Esophagus squamous epithelium (tissue), 5 donors: ENCODE measurements around the gene PTPRQ. TPM values are rescaled to one million over a fixed set of nuclear protein-coding genes. Genes with fewer than 3 reads are reported as not detected.

Experiments used
- DNase-seq: peaks from one replicate; lab custom pipeline; 2025; lab: John Stamatoyannopoulos, UW
- H3K27ac ChIP-seq, 4 donors: fragments of 200-600 bp; sonication (generic); one replicate each; pipeline ENCODE4 v1.5.1; 2016 to 2019; ENCODE audit warnings: mild to moderate bottlenecking in 1 of 4
- H3K27me3 ChIP-seq, 4 donors: fragments of 200-600 bp; sonication (generic); 1 replicate in 3 of 4; 2 replicates in 1 of 4; pipeline versions ENCODE4 v1.5.1 to v1.6.0; 2017 to 2021; ENCODE audit warnings: antibody characterized with exemption in 1 of 4
- H3K36me3 ChIP-seq, 3 donors: fragments of 200-600 bp; sonication (generic); one replicate each; pipeline ENCODE4 v1.5.1; 2016 to 2019
- H3K4me1 ChIP-seq, 3 donors: fragments of 200-600 bp; sonication (generic); one replicate each; pipeline ENCODE4 v1.5.1; 2017 to 2019
- H3K4me3 ChIP-seq, 4 donors: fragments of 200-600 bp; sonication (generic); 1 replicate in 3 of 4; 2 replicates in 1 of 4; pipeline ENCODE4 v1.5.1; 2016 to 2019; ENCODE audit warnings: mild to moderate bottlenecking in 2 of 4, moderate library complexity in 1 of 4
- H3K9me3 ChIP-seq, 3 donors: fragments of 200-600 bp; sonication (generic); one replicate each; pipeline ENCODE4 v1.5.1; 2016 to 2019
- POLR2A ChIP-seq, 4 donors: fragments of 450-650 bp; IDR thresholded peaks; one replicate each; pipeline ENCODE4 v1.6.1; 2017; ENCODE audit warnings: antibody characterized with exemption in 4 of 4, mild to moderate bottlenecking in 4 of 4, moderate library complexity in 3 of 4
- WGBS, 2 donors: methylation state at CpG; one replicate each; pipeline ENCODE4 v1.1.5; 2018; 5-methylcytosine and 5-hydroxymethylcytosine counted together
- intact Hi-C: fragments of 100-400 bp; cut with DNase I; formaldehyde crosslinking; loops from one replicate; pipeline ENCODE4 v1.15.0; 2022
- total RNA-seq, 4 donors: library from RNA; depleted of rRNA; stranded (reverse); fragments of >200 nt; gene quantifications; one replicate each; pipeline ENCODE4 v1.1.0, GENCODE V29; 2016
- TF ChIP-seq, protein P1 (sequence below), 6 experiments: fragments of 450-650 bp in 4 of 6; fragments of 200-600 bp in 2 of 6; sonication (generic) in 2 of 6; IDR thresholded peaks; one replicate each; pipeline ENCODE4 v1.5.1; 2016 to 2019; ENCODE audit warnings: antibody characterized with exemption in 6 of 6, mild to moderate bottlenecking in 4 of 6, moderate library complexity in 4 of 6
- donor health status: DM: yes; HTN: yes; CAD: no.

PTPRQ gene
- total RNA-seq, 4 donors from 2014 or later = 0.19 to 0.44 (median 0.31) TPM; not detected in 1

DNA sequence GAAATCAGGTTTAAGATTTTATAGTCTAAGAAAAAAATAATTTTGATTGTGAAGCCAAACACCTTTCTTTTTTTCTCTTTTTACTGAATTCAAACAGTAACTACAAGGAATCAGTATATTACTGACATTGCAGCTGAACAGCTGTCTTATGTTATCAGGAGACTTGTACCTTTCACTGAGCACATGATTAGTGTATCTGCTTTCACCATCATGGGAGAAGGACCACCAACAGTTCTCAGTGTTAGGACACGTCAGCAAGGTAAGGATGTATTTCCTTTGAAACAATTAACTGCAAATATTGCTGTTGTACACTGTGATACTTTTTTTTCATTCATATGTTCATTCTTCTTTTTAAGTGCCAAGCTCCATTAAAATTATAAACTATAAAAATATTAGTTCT lies 50.8 kb downstream of the PTPRQ start:
- WGBS, 2 donors = 65 to 73% methylated on average over 1 of the region's 1 CpG
- no peak for TF ChIP-seq POLR2A (IDR thresholded peaks at IDR 0.05)
- TF ChIP-seq, protein P1, sequence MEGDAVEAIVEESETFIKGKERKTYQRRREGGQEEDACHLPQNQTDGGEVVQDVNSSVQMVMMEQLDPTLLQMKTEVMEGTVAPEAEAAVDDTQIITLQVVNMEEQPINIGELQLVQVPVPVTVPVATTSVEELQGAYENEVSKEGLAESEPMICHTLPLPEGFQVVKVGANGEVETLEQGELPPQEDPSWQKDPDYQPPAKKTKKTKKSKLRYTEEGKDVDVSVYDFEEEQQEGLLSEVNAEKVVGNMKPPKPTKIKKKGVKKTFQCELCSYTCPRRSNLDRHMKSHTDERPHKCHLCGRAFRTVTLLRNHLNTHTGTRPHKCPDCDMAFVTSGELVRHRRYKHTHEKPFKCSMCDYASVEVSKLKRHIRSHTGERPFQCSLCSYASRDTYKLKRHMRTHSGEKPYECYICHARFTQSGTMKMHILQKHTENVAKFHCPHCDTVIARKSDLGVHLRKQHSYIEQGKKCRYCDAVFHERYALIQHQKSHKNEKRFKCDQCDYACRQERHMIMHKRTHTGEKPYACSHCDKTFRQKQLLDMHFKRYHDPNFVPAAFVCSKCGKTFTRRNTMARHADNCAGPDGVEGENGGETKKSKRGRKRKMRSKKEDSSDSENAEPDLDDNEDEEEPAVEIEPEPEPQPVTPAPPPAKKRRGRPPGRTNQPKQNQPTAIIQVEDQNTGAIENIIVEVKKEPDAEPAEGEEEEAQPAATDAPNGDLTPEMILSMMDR (IDR thresholded peaks at IDR 0.05) = no peak
- H3K4me3 ChIP-seq = no peak overlapping the region

DNA sequence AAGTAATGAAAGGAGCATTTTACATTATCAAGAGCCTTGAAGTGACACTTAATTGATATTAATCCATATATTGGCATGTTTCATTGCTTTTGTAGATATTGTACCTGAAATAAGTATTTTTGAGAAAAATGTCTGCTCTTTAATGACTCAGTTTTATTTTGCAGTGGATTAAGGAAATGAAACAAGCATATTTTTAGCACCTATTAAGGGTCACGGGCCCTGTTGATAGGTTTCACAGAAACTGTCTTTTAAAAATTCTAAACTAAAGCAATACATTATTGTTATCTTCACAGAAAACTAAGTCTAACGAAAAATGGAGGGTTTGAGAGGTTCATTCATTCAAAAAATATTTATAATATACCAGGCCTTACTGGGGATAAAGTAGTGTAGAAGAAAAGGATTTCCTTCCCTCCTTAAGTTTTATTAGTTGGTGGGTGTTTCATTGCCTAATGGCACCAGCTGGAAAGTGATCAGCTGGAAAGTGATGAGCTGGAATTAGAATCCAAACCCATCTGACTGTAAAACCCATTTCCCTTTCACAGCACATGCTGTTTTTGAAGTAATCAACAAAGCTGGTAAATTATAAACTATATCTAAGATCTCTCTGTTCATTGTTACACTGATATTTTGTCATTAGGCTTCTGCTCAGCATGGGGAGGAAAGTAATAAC lies 54.2 kb downstream of the PTPRQ start:
- no peaks in the 10 kb centered on the region for H3K4me1 ChIP-seq
- WGBS, 2 donors = 35 to 38% methylated on average over 2 of the region's 2 CpGs
- no peak overlapping the region for H3K27ac ChIP-seq
- DNase-seq = no peak
- intact Hi-C loops = no loop called here
- TF ChIP-seq, protein P1 (IDR thresholded peaks at IDR 0.05) = no peak
- no peak for TF ChIP-seq POLR2A (IDR thresholded peaks at IDR 0.05)
- no peaks in the 10 kb centered on the region for H3K36me3 ChIP-seq
- H3K4me3 ChIP-seq = no peak overlapping the region
- no peaks in the 10 kb centered on the region for H3K9me3 ChIP-seq
- no peaks in the 10 kb centered on the region for H3K27me3 ChIP-seq

More for the DNA sequence above, 50.8 kb downstream of the PTPRQ start:
- no peaks in the 10 kb centered on the region for H3K9me3 ChIP-seq
- no peak overlapping the region for H3K27ac ChIP-seq
- intact Hi-C loops = no loop called here
- no peak for DNase-seq
- H3K27me3 ChIP-seq = no peaks in the 10 kb centered on the region
- H3K4me1 ChIP-seq = no peaks in the 10 kb centered on the region
- H3K36me3 ChIP-seq = no peaks in the 10 kb centered on the region

DNA sequence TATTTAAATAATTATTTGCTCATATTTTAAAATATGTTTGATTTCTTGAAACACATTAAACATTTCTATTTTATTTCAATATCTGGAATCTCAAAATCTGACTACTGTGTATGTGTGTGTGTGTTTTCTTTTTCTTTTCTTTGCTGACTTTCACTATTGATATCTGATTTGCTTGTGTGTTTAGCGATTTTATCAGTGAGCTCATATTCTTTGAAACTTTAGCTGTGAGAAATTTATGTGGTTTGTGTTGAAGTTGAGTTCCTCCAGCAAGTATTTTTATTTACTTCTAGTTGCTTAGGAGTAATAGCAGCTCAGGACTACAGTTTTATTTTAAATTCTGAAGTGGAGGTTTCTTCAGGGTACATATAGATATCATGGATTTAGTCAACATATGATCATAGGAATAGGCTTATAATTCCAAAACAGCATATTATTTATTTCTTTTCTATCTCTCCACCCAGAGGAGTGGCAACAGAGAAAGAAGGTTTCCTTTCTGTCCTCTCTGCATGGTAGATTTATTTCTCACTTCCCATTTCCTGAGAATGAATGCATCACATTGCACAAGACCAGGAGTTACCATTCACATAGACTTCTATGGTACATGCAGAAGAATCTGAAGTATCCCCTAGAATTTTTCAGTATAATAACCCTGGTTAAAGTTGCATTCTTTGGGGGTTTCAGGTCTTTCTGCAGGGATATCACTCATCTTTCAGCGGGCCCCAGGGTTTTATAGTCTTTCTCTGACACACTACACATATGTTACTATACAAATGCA lies 60.5 kb downstream of the PTPRQ start:
- Histone ChIP-seq H3K9me3 (no peaks in the 10 kb centered on the region), H3K4me1 (no peaks in the 10 kb centered on the region), H3K36me3 (no peaks in the 10 kb centered on the region), H3K4me3 (no peak overlapping the region), H3K27ac (no peak overlapping the region), H3K27me3 (no peaks in the 10 kb centered on the region)
- TF ChIP-seq, protein P1 (IDR thresholded peaks at IDR 0.05) = no peak
- TF ChIP-seq POLR2A (IDR thresholded peaks at IDR 0.05) = no peak
- intact Hi-C loops = no loop called here
- DNase-seq = no peak
- WGBS, 2 donors = 75 to 83% methylated on average over 2 of the region's 2 CpGs

DNA sequence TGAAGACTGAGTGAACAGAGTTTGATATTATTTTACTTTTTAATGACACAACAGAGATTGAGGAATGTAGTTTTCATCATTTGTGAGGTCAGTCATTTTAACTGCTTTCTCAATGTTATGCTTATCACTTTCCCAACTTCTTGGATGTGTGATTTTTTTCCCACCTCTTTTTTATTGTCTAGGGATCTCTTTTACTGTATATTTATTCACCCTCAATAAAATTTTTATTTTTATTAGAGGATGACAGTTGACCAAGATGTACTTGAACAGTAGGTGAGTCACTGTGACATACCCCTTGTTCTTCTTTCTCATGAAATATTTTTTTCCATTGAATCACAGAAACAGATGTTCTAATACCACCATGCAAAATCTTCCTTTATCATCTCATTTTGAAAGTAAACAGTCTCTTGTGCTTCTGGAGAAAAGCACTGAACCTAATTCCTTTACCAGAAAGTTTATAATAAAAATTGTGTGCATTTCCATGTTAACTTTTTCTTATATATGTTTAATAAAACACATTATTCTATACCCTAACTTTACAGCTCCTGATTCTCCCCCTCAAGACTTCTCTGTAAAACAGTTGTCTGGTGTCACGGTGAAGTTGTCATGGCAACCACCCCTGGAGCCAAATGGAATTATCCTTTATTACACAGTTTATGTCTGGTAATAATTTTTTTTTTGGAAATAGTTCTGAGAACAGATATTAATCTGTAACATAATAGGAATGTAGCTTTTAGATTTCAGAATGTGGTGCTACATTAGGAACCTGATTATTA lies 65.9 kb downstream of the PTPRQ start:
- no peak overlapping the region for H3K4me3 ChIP-seq
- H3K36me3 ChIP-seq = no peaks in the 10 kb centered on the region
- no peak for TF ChIP-seq POLR2A (IDR thresholded peaks at IDR 0.05)
- TF ChIP-seq, protein P1 (IDR thresholded peaks at IDR 0.05) = no peak
- H3K27me3 ChIP-seq = no peaks in the 10 kb centered on the region
- no peak overlapping the region for H3K27ac ChIP-seq
- no peak for DNase-seq
- intact Hi-C loops = no loop called here
- 14 to 29% methylated on average over 1 of the region's 1 CpG for WGBS, 2 donors
- no peaks in the 10 kb centered on the region for H3K4me1 ChIP-seq
- no peaks in the 10 kb centered on the region for H3K9me3 ChIP-seq
